PC-3 (cell line): Measurements from ENCODE around the gene HDHD3. TPM values are rescaled to one million over a fixed set of nuclear protein-coding genes. Genes with fewer than 3 reads are reported as not detected.

Experiments
- ATAC-seq: fragments of 200-7000 bp; cut with Tn5 transposase; 2 replicates; pipeline ENCODE4 v1.9.1; 2020; ENCODE audit warnings: mild to moderate bottlenecking, moderate library complexity
- BruUV-seq: library from RNA; stranded (reverse); fragments of 400-500 nt; replicated peaks from 2 replicates; lab custom pipeline; 2021; lab: Mats Ljungman, UMichigan
- CTCF ChIA-PET: fragments of 300-600 bp; sonication (Branson Sonifier 250); formaldehyde crosslinking; loops from one replicate; lab custom pipeline; 2022; ENCODE audit warnings: antibody characterized with exemption; lab: Charles Lee
- POLR2A ChIA-PET: fragments of 300-600 bp; sonication (Branson Sonifier 250); formaldehyde crosslinking; loops from one replicate; lab custom pipeline; 2022; ENCODE audit warnings: antibody characterized with exemption; ENCODE audit not compliant: unreplicated experiment; lab: Charles Lee
- DNase-seq: peaks from one replicate; pipeline ENCODE4 v3.0.0-alpha.2; 2015
- H2AFZ ChIP-seq: fragments of 300-600 bp; sonication (generic); 2 replicates; pipeline ENCODE4 v1.6.0; 2016; ENCODE audit warnings: antibody characterized with exemption, low read length
- H3F3A ChIP-seq: fragments of 300-600 bp; sonication (generic); one replicate; pipeline ENCODE4 v1.6.0; 2017; ENCODE audit warnings: antibody characterized with exemption, low read length, control low read depth, mild to moderate bottlenecking; ENCODE audit not compliant: unreplicated experiment
- H3K27ac ChIP-seq: fragments of 300-600 bp; sonication (generic); 2 replicates; pipeline ENCODE4 v1.5.1; 2016; ENCODE audit warnings: mild to moderate bottlenecking, low read length
- H3K27me3 ChIP-seq: fragments of 300-600 bp; sonication (generic); 2 replicates; pipeline ENCODE4 v1.6.1; 2016; ENCODE audit warnings: low read length, mixed read lengths
- H3K36me3 ChIP-seq: fragments of 300-600 bp; sonication (generic); 2 replicates; pipeline ENCODE4 v1.6.1; 2016; ENCODE audit warnings: low read depth, mixed run types, low read length, mixed read lengths
- H3K4me1 ChIP-seq: fragments of 300-600 bp; sonication (generic); 2 replicates; pipeline ENCODE4 v1.5.1; 2016; ENCODE audit warnings: low read length; ENCODE audit not compliant: insufficient read depth
- H3K4me2 ChIP-seq: fragments of 300-600 bp; sonication (generic); 2 replicates; pipeline ENCODE4 v1.6.0; 2016; ENCODE audit warnings: low read length
- H3K4me3 ChIP-seq: fragments of 300-600 bp; sonication (generic); 2 replicates; pipeline ENCODE4 v1.5.1; 2016; ENCODE audit warnings: mild to moderate bottlenecking, low read length, mixed read lengths
- H3K79me2 ChIP-seq: fragments of 300-600 bp; sonication (generic); 2 replicates; pipeline ENCODE4 v1.6.1; 2017; ENCODE audit warnings: low read length, mixed read lengths
- H3K9ac ChIP-seq: fragments of 300-600 bp; sonication (generic); 2 replicates; pipeline ENCODE4 v1.6.0; 2016; ENCODE audit warnings: mild to moderate bottlenecking, low read length
- H3K9me2 ChIP-seq: fragments of 300-600 bp; sonication (generic); replicated peaks from 2 replicates; pipeline ENCODE4 v1.6.1; 2016; ENCODE audit warnings: mixed run types, low read length, mixed read lengths
- H3K9me3 ChIP-seq: fragments of 300-600 bp; sonication (generic); 2 replicates; pipeline ENCODE4 v1.6.1; 2016; ENCODE audit warnings: low read length, mixed read lengths
- H4K20me1 ChIP-seq: fragments of 300-600 bp; sonication (generic); 2 replicates; pipeline ENCODE4 v1.6.1; 2016; ENCODE audit warnings: low read length, mixed read lengths
- CTCF ChIP-seq: fragments of 300-600 bp; sonication (generic); conservative IDR thresholded peaks from 2 replicates; pipeline ENCODE4 v1.5.1; 2017; ENCODE audit warnings: antibody characterized with exemption, low read depth, mild to moderate bottlenecking, low read length
- EZH2 ChIP-seq: fragments of 300-600 bp; sonication (generic); IDR thresholded peaks from one replicate; pipeline ENCODE4 v1.6.1; 2017; ENCODE audit warnings: antibody characterized with exemption, mild to moderate bottlenecking, low read length; ENCODE audit not compliant: unreplicated experiment
- EZH2phosphoT487 ChIP-seq: fragments of 300-600 bp; sonication (generic); IDR thresholded peaks from 2 replicates; pipeline ENCODE4 v1.6.1; 2018; ENCODE audit warnings: mild to moderate bottlenecking, antibody characterized with exemption, low read length, borderline replicate concordance
- intact Hi-C: fragments of 100-400 bp; cut with micrococcal nuclease; formaldehyde crosslinking; loops from 2 replicates; pipeline ENCODE4 v1.9.0; 2023
- total RNA-seq: library from RNA; depleted of rRNA; stranded (reverse); fragments of >200 nt; gene quantifications from 2 replicates; pipeline ENCODE4 v1.2.3, GENCODE V29; 2014

HDHD3 gene
- total RNA-seq, 1 experiment from 2014 or later = 17.8 TPM

- Histone ChIP-seq H3K9me2 (no peaks in the 10 kb centered on the region), H3K4me1 (peaks cover under 1% of the 10 kb centered on the region; the same call in 1 of the 2 replicates), H3K4me3 (no peak overlapping the region), H3K79me2 (no peaks in the 10 kb centered on the region), H4K20me1 (no peaks in the 10 kb centered on the region), H3K27me3 (no peaks in the 10 kb centered on the region), H3K27ac (no peak overlapping the region), H2AFZ (no peak overlapping the region), H3K9me3 (no peaks in the 10 kb centered on the region), H3K4me2 (no peak overlapping the region), H3K36me3 (no peaks in the 10 kb centered on the region; the same call in 1 of the 2 replicates), H3K9ac (no peak overlapping the region), H3F3A (no peaks in the 10 kb centered on the region)
- no peak for DNase-seq
- BruUV-seq = no TSS peak
- intact Hi-C loops = no loop called here
- TF ChIP-seq EZH2 (no peak), EZH2phosphoT487 (no peak), CTCF (no peak)
- POLR2A ChIA-PET = no interaction called here
- CTCF ChIA-PET = no interaction called here
- no peak for ATAC-seq
These were observed 16.5 kb upstream of the HDHD3 start for GRCh38 chr9:113393281-113393680.

- Histone ChIP-seq H3K79me2 (no peaks in the 10 kb centered on the region), H3K9me2 (no peaks in the 10 kb centered on the region), H3K36me3 (no peaks in the 10 kb centered on the region; the same call in 1 of the 2 replicates), H3K4me1 (no peaks in the 10 kb centered on the region), H3K4me3 (no peak overlapping the region), H2AFZ (no peak overlapping the region), H3F3A (no peaks in the 10 kb centered on the region), H3K27ac (no peak overlapping the region), H3K9me3 (no peaks in the 10 kb centered on the region), H3K4me2 (no peak overlapping the region), H4K20me1 (no peaks in the 10 kb centered on the region), H3K27me3 (no peaks in the 10 kb centered on the region), H3K9ac (no peak overlapping the region)
- intact Hi-C loops = no loop called here
- DNase-seq = no peak
- no peak for ATAC-seq
- ChIA-PET POLR2A (no interaction called here), CTCF (no interaction called here)
- BruUV-seq = no TSS peak
- no peak for TF ChIP-seq EZH2
These were observed 15.1 kb upstream of the HDHD3 start for GRCh38 chr9:113391917-113392316.

- no peaks in the 10 kb centered on the region for H3K9me2 ChIP-seq
- no peak overlapping the region for H3K9ac ChIP-seq
- no peaks in the 10 kb centered on the region for H3K9me3 ChIP-seq
- H3K4me3 ChIP-seq = no peak overlapping the region
- DNase-seq = no peak
- ATAC-seq = no peak
- H3K27ac ChIP-seq = no peak overlapping the region
- H3K4me2 ChIP-seq = no peak overlapping the region
- BruUV-seq = no TSS peak
- H2AFZ ChIP-seq = no peak overlapping the region
- no peaks in the 10 kb centered on the region; the same call in 1 of the 2 replicates for H3K36me3 ChIP-seq
- no peaks in the 10 kb centered on the region for H3F3A ChIP-seq
- ChIA-PET CTCF (no interaction called here), POLR2A (no interaction called here)
- H3K79me2 ChIP-seq = no peaks in the 10 kb centered on the region
- no peaks in the 10 kb centered on the region for H3K4me1 ChIP-seq
- TF ChIP-seq EZH2 (no peak), EZH2phosphoT487 (no peak), CTCF (no peak)
- H3K27me3 ChIP-seq = no peaks in the 10 kb centered on the region
- intact Hi-C loops = no loop called here
- H4K20me1 ChIP-seq = no peaks in the 10 kb centered on the region
These were observed 13.6 kb upstream of the HDHD3 start for GRCh38 chr9:113390192-113390960.
